Heart right ventricle (tissue), 16 donors: ENCODE results near the gene MYH4. TPM values are rescaled to one million over a fixed set of nuclear protein-coding genes. Genes with fewer than 3 reads are reported as not detected.

Source experiments
- ATAC-seq, 8 donors: fragments of 200-7000 bp; cut with Tn5 transposase; one replicate each; pipeline ENCODE4 v1.9.1; 2020; ENCODE audit warnings: mild to moderate bottlenecking in 8 of 8, moderate library complexity in 8 of 8, moderate number of reproducible peaks in 1 of 8
- DNase-seq, 2 donors: peaks; one replicate each; pipeline ENCODE4 v3.0.0-alpha.2; 2020
- H3K27ac ChIP-seq, 10 donors: fragments of 200-600 bp; sonication (generic) in 2 of 10; one replicate each; pipeline versions ENCODE4 v1.5.0 to v1.8.0; 2020 to 2022; ENCODE audit warnings: mild to moderate bottlenecking in 3 of 10
- H3K27me3 ChIP-seq, 7 donors: fragments of 200-600 bp; one replicate each; pipeline ENCODE4 v1.8.0; 2021 to 2022; ENCODE audit warnings: mild to moderate bottlenecking in 2 of 7
- H3K36me3 ChIP-seq, 9 donors: fragments of 200-600 bp; sonication (generic) in 1 of 9; one replicate each; pipeline versions ENCODE4 v1.5.0 to v1.8.0; 2020 to 2022; ENCODE audit warnings: mild to moderate bottlenecking in 2 of 9
- H3K4me1 ChIP-seq, 9 donors: fragments of 200-600 bp; sonication (generic) in 1 of 9; one replicate each; pipeline versions ENCODE4 v1.5.0 to v1.8.0; 2020 to 2022; ENCODE audit warnings: mild to moderate bottlenecking in 4 of 9
- H3K4me3 ChIP-seq, 10 donors: fragments of 200-600 bp; sonication (generic) in 2 of 10; one replicate each; pipeline versions ENCODE4 v1.5.0 to v1.8.0; 2020 to 2022; ENCODE audit warnings: mild to moderate bottlenecking in 7 of 10, moderate library complexity in 2 of 10
- H3K9me3 ChIP-seq, 11 donors: fragments of 200-600 bp in 10 of 11; sonication (generic) in 2 of 11; one replicate each; pipeline versions ENCODE4 v1.5.0 to v1.8.0; 2013 to 2022; ENCODE audit warnings: mild to moderate bottlenecking in 2 of 11, control low read depth in 1 of 11, moderate library complexity in 1 of 11
- CTCF ChIP-seq, 9 donors: fragments of 200-600 bp; sonication (generic) in 2 of 9; IDR thresholded peaks; one replicate each; pipeline versions ENCODE4 v1.5.0 to v1.8.0; 2021 to 2022; ENCODE audit warnings: antibody characterized with exemption in 9 of 9, mild to moderate bottlenecking in 5 of 9, moderate library complexity in 1 of 9
- WGBS, 2 donors: extraction: QIAGEN DNeasy Blood & Tissue Kit; methylation state at CpG; one replicate each; pipeline ENCODE4 v1.1.7; 2013; ENCODE audit warnings: inconsistent platforms in 1 of 2; 5-methylcytosine and 5-hydroxymethylcytosine counted together
- intact Hi-C, 10 donors: fragments of 100-400 bp; cut with DNase I; formaldehyde crosslinking; loops; one replicate each; pipeline versions ENCODE4 v1.11.1 to v1.14.2; 2022
- polyA plus RNA-seq, 2 donors: library from polyadenylated mRNA; stranded (reverse); fragments of 200-250 nt; gene quantifications; one replicate each; pipeline ENCODE4 v1.2.3, GENCODE V29; 2013
- total RNA-seq, 10 donors: library from RNA; stranded (reverse); fragmentation: NEBNext Ultra II Directional in 3 of 10; extraction: Animal tissue kit (Norgen Biotek cat#: 25700) in 3 of 10; gene quantifications; one replicate each; pipeline versions ENCODE4 v1.2.1 to v1.2.4, GENCODE V29; 2021 to 2023
- donor health status: Arrhythmogenic right ventricular cardiomyopathy.
- donor health status: ischemic (EF 13 %, LVEDD 7.1; RV severe dilation, severe dysfunction).
- donor health status: healthy with polysubstance abuse.
- donor health status: DM: no; HTN: yes; CAD: no.
- donor health status: DM: no; HTN: no; CAD: no.
- donor health status: ischemic (EF 25% LVEDD 6.9; RV normal size, moderate dysfunction).
- donor health status: ischemic (EF 25% LVEDD 5.7; RV mildly dilated, moderate dysfunction).
- donor health status: healthy.
- donor health status: DM: yes; HTN: yes; CAD: no.
- donor health status: Ischemic cardiomyopathy.
- donor health status: ischemic (EF 35%, LVEDD 5.7; RV mildly dilated, moderate dysfunction).
- donor health status: nonischemic (EF 11% LVEDD 7.7; RV severe dilation, severe dysfunction).
- donor health status: DM: yes; HTN: yes; CAD: no.
- donor health status: PGD.
- donor health status: ischemic (EF 29% LVEDD 5.4; RV normal size, mild dysfunction).
- donor health status: nonischemic (EF 23%, LVEDD 6.1; RV moderate dilation, normal function).

The MYH4 gene
- total and polyA plus RNA-seq, 12 donors = not detected

DNA sequence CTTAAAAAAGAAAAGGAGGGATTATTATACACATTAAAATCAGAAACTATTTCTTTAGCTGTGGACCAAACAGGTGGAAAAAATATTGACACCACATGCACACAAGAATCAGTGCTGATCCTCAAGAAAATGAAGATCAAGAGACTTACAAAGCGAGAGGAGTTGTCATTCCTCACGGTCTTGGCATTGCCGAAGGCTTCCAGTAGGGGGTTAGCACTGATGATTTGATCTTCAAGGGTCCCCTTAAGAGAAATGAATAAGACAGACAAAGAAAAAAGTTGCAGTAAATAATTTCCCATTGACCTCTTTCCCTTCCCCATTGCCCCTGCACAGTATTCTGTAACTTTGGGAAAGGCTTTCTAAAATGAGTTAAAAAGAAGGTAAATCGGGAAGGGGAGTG lies 6.0 kb downstream of the MYH4 start:
- H3K36me3 ChIP-seq = no peaks in the 10 kb centered on the region
- intact Hi-C loops = no loop called here
- H3K27ac ChIP-seq = no peak overlapping the region
- DNase-seq (no peak), ATAC-seq (no peak)
- H3K4me3 ChIP-seq = no peak overlapping the region
- H3K9me3 ChIP-seq = peaks cover 0 to 6% (median 0%) of the 10 kb centered on the region in 11 donors
- peaks cover 0 to 9% (median 0%) of the 10 kb centered on the region in 7 donors for H3K27me3 ChIP-seq
- no peak for TF ChIP-seq CTCF (IDR thresholded peaks at IDR 0.05)
- WGBS, 2 donors = 69 to 71% methylated on average over 4 of the region's 4 CpGs
- H3K4me1 ChIP-seq = no peaks in the 10 kb centered on the region

- H3K9me3 ChIP-seq = peaks cover 0 to 6% (median 0%) of the 10 kb centered on the region in 11 donors
- TF ChIP-seq CTCF (IDR thresholded peaks at IDR 0.05) = no peak
- intact Hi-C loops = no loop called here
- H3K27ac ChIP-seq = no peak overlapping the region
- 73 to 76% methylated on average over 4 of the region's 4 CpGs for WGBS, 2 donors
- no peaks in the 10 kb centered on the region for H3K36me3 ChIP-seq
- ATAC-seq = no peak
- H3K4me3 ChIP-seq = no peak overlapping the region
- DNase-seq = no peak
- H3K27me3 ChIP-seq = peaks cover 0 to 14% (median 0%) of the 10 kb centered on the region in 7 donors
- H3K4me1 ChIP-seq = no peaks in the 10 kb centered on the region
These were observed 9.3 kb downstream of the MYH4 start for GRCh38 chr17:10460062-10460461.

- DNase-seq (no peak), ATAC-seq (no peak)
- H3K4me1 ChIP-seq = no peaks in the 10 kb centered on the region
- H3K36me3 ChIP-seq = no peaks in the 10 kb centered on the region
- H3K27ac ChIP-seq = no peak overlapping the region
- TF ChIP-seq CTCF (IDR thresholded peaks at IDR 0.05) = no peak
- H3K4me3 ChIP-seq = no peak overlapping the region
- peaks cover 0 to 14% (median 0%) of the 10 kb centered on the region in 7 donors for H3K27me3 ChIP-seq
- intact Hi-C loops = no loop called here
- no peaks in the 10 kb centered on the region for H3K9me3 ChIP-seq
- 47 to 53% methylated on average over 3 of the region's 3 CpGs for WGBS, 2 donors
These were observed 10.7 kb downstream of the MYH4 start for GRCh38 chr17:10458701-10459100.

GRCh38 chr17:10457952-10458351 lies 11.4 kb downstream of the MYH4 start:
- WGBS, 2 donors = 27 to 51% methylated on average over 1 of the region's 1 CpG
- no peak for TF ChIP-seq CTCF (IDR thresholded peaks at IDR 0.05)
- no peak overlapping the region for H3K4me3 ChIP-seq
- H3K4me1 ChIP-seq = no peaks in the 10 kb centered on the region
- H3K27ac ChIP-seq = no peak overlapping the region
- DNase-seq (no peak), ATAC-seq (no peak)
- intact Hi-C loops = no loop called here
- peaks cover 0 to 14% (median 0%) of the 10 kb centered on the region in 7 donors for H3K27me3 ChIP-seq
- H3K36me3 ChIP-seq = no peaks in the 10 kb centered on the region
- no peaks in the 10 kb centered on the region for H3K9me3 ChIP-seq
